ENCODE measurements around the gene SLC24A3.

SLC24A3 gene

GRCh38 chr20:19414600-19414999, 202.2 kb downstream of the SLC24A3 start:
- H3K27me3 ChIP-seq (ENCODE audit: insufficient read depth, low read length, poor library complexity): no peaks in the 10 kb centered on the region
- H2AK5ac ChIP-seq (ENCODE audit: low read length): no peak overlapping the region
- H3K27ac ChIP-seq (ENCODE audit: low read depth, low read length): no peak overlapping the region
- H3K23ac ChIP-seq (ENCODE audit: low read length): no peak overlapping the region
- no peaks in the 10 kb centered on the region for H3K4me1 ChIP-seq (ENCODE audit: control insufficient read depth, low read depth, low read length)
- no peak overlapping the region for H3K4me2 ChIP-seq (ENCODE audit: low read length)
- no peaks in the 10 kb centered on the region for H3K79me1 ChIP-seq (ENCODE audit: low read length)
- H2BK15ac ChIP-seq (replicated peaks; ENCODE audit: low read depth): no peak overlapping the region
- no peak overlapping the region for H4K5ac ChIP-seq (ENCODE audit: low read length)
- no peak overlapping the region for H3K56ac ChIP-seq (ENCODE audit: low read length)
- no CpG with 5 or more reads among the region's 1 CpG for WGBS (ENCODE audit: extremely low coverage, insufficient coverage, low lambda C conversion rate)
- no peak for DNase-seq
- H3K4ac ChIP-seq (ENCODE audit: low read depth, low read length): no peak overlapping the region
- H4K8ac ChIP-seq (ENCODE audit: low read depth, low read length): no peak overlapping the region
- no peaks in the 10 kb centered on the region for H3K79me2 ChIP-seq (ENCODE audit: control insufficient read depth, insufficient read depth, low read length)
- H2BK120ac ChIP-seq (ENCODE audit: low read depth, low read length): no peak overlapping the region
- H3K18ac ChIP-seq (ENCODE audit: low read length): no peak overlapping the region
- H3K4me3 ChIP-seq (ENCODE audit: low read length): no peak overlapping the region
- no peak overlapping the region for H2BK5ac ChIP-seq (ENCODE audit: low read length)
- H3K9ac ChIP-seq (ENCODE audit: low read length): no peak overlapping the region
- no peaks in the 10 kb centered on the region for H3K36me3 ChIP-seq (ENCODE audit: control insufficient read depth, insufficient read depth, low read length)

GRCh38 chr20:19415786-19416185, 203.3 kb downstream of the SLC24A3 start:
- Histone ChIP-seq H3K9ac (ENCODE audit: low read length) (no peak overlapping the region), H2BK15ac (replicated peaks; ENCODE audit: low read depth) (no peak overlapping the region), H3K27me3 (ENCODE audit: insufficient read depth, low read length, poor library complexity) (no peaks in the 10 kb centered on the region), H2BK5ac (ENCODE audit: low read length) (no peak overlapping the region), H3K18ac (ENCODE audit: low read length) (no peak overlapping the region), H3K4me1 (ENCODE audit: control insufficient read depth, low read depth, low read length) (no peaks in the 10 kb centered on the region), H4K5ac (ENCODE audit: low read length) (no peak overlapping the region), H3K4me2 (ENCODE audit: low read length) (no peak overlapping the region), H3K23ac (ENCODE audit: low read length) (no peak overlapping the region), H3K56ac (ENCODE audit: low read length) (no peak overlapping the region), H3K4me3 (ENCODE audit: low read length) (no peak overlapping the region), H2AK5ac (ENCODE audit: low read length) (no peak overlapping the region), H2BK120ac (ENCODE audit: low read depth, low read length) (no peak overlapping the region), H4K8ac (ENCODE audit: low read depth, low read length) (no peak overlapping the region), H3K79me1 (ENCODE audit: low read length) (no peaks in the 10 kb centered on the region), H3K4ac (ENCODE audit: low read depth, low read length) (no peak overlapping the region), H3K27ac (ENCODE audit: low read depth, low read length) (no peak overlapping the region), H3K36me3 (ENCODE audit: control insufficient read depth, insufficient read depth, low read length) (no peaks in the 10 kb centered on the region), H3K79me2 (ENCODE audit: control insufficient read depth, insufficient read depth, low read length) (no peaks in the 10 kb centered on the region)
- no peak for DNase-seq
- no CpG with 5 or more reads among the region's 1 CpG for WGBS (ENCODE audit: extremely low coverage, insufficient coverage, low lambda C conversion rate)

- no peaks in the 10 kb centered on the region for H3K79me1 ChIP-seq (ENCODE audit: low read length)
- H3K9ac ChIP-seq (ENCODE audit: low read length): no peak overlapping the region
- H3K4me3 ChIP-seq (ENCODE audit: low read length): no peak overlapping the region
- no peak overlapping the region for H2AK5ac ChIP-seq (ENCODE audit: low read length)
- no CpG with 5 or more reads among the region's 2 CpGs for WGBS (ENCODE audit: extremely low coverage, insufficient coverage, low lambda C conversion rate)
- DNase-seq: no peak
- H3K4me2 ChIP-seq (ENCODE audit: low read length): no peak overlapping the region
- H2BK15ac ChIP-seq (replicated peaks; ENCODE audit: low read depth): no peak overlapping the region
- no peaks in the 10 kb centered on the region for H3K79me2 ChIP-seq (ENCODE audit: control insufficient read depth, insufficient read depth, low read length)
- no peak overlapping the region for H3K27ac ChIP-seq (ENCODE audit: low read depth, low read length)
- H3K18ac ChIP-seq (ENCODE audit: low read length): no peak overlapping the region
- no peaks in the 10 kb centered on the region for H3K36me3 ChIP-seq (ENCODE audit: control insufficient read depth, insufficient read depth, low read length)
- H3K4me1 ChIP-seq (ENCODE audit: control insufficient read depth, low read depth, low read length): no peaks in the 10 kb centered on the region
- no peak overlapping the region for H3K4ac ChIP-seq (ENCODE audit: low read depth, low read length)
- H4K8ac ChIP-seq (ENCODE audit: low read depth, low read length): no peak overlapping the region
- H2BK5ac ChIP-seq (ENCODE audit: low read length): no peak overlapping the region
- H4K5ac ChIP-seq (ENCODE audit: low read length): no peak overlapping the region
- no peak overlapping the region for H3K23ac ChIP-seq (ENCODE audit: low read length)
- H3K56ac ChIP-seq (ENCODE audit: low read length): no peak overlapping the region
- H3K27me3 ChIP-seq (ENCODE audit: insufficient read depth, low read length, poor library complexity): no peaks in the 10 kb centered on the region
- no peak overlapping the region for H2BK120ac ChIP-seq (ENCODE audit: low read depth, low read length)
These were observed 204.2 kb downstream of the SLC24A3 start for GRCh38 chr20:19416627-19417026.

GRCh38 chr20:19419396-19419795, 207.0 kb downstream of the SLC24A3 start:
- H3K27ac ChIP-seq (ENCODE audit: low read depth, low read length): no peak overlapping the region
- WGBS (ENCODE audit: extremely low coverage, insufficient coverage, low lambda C conversion rate): no CpG with 5 or more reads among the region's 4 CpGs
- H3K79me2 ChIP-seq (ENCODE audit: control insufficient read depth, insufficient read depth, low read length): no peaks in the 10 kb centered on the region
- H2AK5ac ChIP-seq (ENCODE audit: low read length): no peak overlapping the region
- H2BK120ac ChIP-seq (ENCODE audit: low read depth, low read length): no peak overlapping the region
- no peak overlapping the region for H3K9ac ChIP-seq (ENCODE audit: low read length)
- H3K4me1 ChIP-seq (ENCODE audit: control insufficient read depth, low read depth, low read length): peaks cover 17% of the 10 kb centered on the region
- H3K79me1 ChIP-seq (ENCODE audit: low read length): no peaks in the 10 kb centered on the region
- H3K4ac ChIP-seq (ENCODE audit: low read depth, low read length): no peak overlapping the region
- H3K27me3 ChIP-seq (ENCODE audit: insufficient read depth, low read length, poor library complexity): no peaks in the 10 kb centered on the region
- no peak overlapping the region for H4K5ac ChIP-seq (ENCODE audit: low read length)
- H2BK15ac ChIP-seq (replicated peaks; ENCODE audit: low read depth): no peak overlapping the region
- H3K4me2 ChIP-seq (ENCODE audit: low read length): no peak overlapping the region
- no peak overlapping the region for H3K4me3 ChIP-seq (ENCODE audit: low read length)
- H3K36me3 ChIP-seq (ENCODE audit: control insufficient read depth, insufficient read depth, low read length): no peaks in the 10 kb centered on the region
- H4K8ac ChIP-seq (ENCODE audit: low read depth, low read length): no peak overlapping the region
- DNase-seq: no peak
- H3K23ac ChIP-seq (ENCODE audit: low read length): no peak overlapping the region
- no peak overlapping the region for H3K18ac ChIP-seq (ENCODE audit: low read length)
- no peak overlapping the region for H2BK5ac ChIP-seq (ENCODE audit: low read length)
- H3K56ac ChIP-seq (ENCODE audit: low read length): no peak overlapping the region

GRCh38 chr20:19423097-19423899, 210.9 kb downstream of the SLC24A3 start:
- H2AK5ac ChIP-seq (ENCODE audit: low read length): peak overlapping the region; percentile 22
- H3K36me3 ChIP-seq (ENCODE audit: control insufficient read depth, insufficient read depth, low read length): no peaks in the 10 kb centered on the region
- peak; percentile 61 for DNase-seq
- H3K56ac ChIP-seq (ENCODE audit: low read length): peak overlapping the region; percentile 85
- H3K4me3 ChIP-seq (ENCODE audit: low read length): no peak overlapping the region
- no peak overlapping the region for H2BK15ac ChIP-seq (replicated peaks; ENCODE audit: low read depth)
- peak overlapping the region; percentile 51 for H3K9ac ChIP-seq (ENCODE audit: low read length)
- no peaks in the 10 kb centered on the region for H3K79me2 ChIP-seq (ENCODE audit: control insufficient read depth, insufficient read depth, low read length)
- H3K4me1 ChIP-seq (ENCODE audit: control insufficient read depth, low read depth, low read length): peaks cover 21% of the 10 kb centered on the region
- peak overlapping the region; percentile 79 for H3K4ac ChIP-seq (ENCODE audit: low read depth, low read length)
- no peak overlapping the region for H4K8ac ChIP-seq (ENCODE audit: low read depth, low read length)
- peak overlapping the region; percentile 36 for H3K4me2 ChIP-seq (ENCODE audit: low read length)
- no peaks in the 10 kb centered on the region for H3K79me1 ChIP-seq (ENCODE audit: low read length)
- no peak overlapping the region for H2BK120ac ChIP-seq (ENCODE audit: low read depth, low read length)
- no peak overlapping the region for H3K23ac ChIP-seq (ENCODE audit: low read length)
- H2BK5ac ChIP-seq (ENCODE audit: low read length): peak overlapping the region; percentile 97
- H3K27me3 ChIP-seq (ENCODE audit: insufficient read depth, low read length, poor library complexity): no peaks in the 10 kb centered on the region
- WGBS (ENCODE audit: extremely low coverage, insufficient coverage, low lambda C conversion rate): no CpG with 5 or more reads among the region's 9 CpGs
- peak overlapping the region; percentile 71 for H4K5ac ChIP-seq (ENCODE audit: low read length)
- H3K18ac ChIP-seq (ENCODE audit: low read length): peak overlapping the region; percentile 20
- peak overlapping the region; percentile 91 for H3K27ac ChIP-seq (ENCODE audit: low read depth, low read length)

Data from mesendoderm (in vitro differentiated cells).